GM12801 (cell line): ENCODE data around the gene SETD6.

Experiments used
- TF ChIP-seq, protein P1 (sequence below): IDR thresholded peaks from one replicate; pipeline ENCODE4 v1.5.1; 2011; ENCODE audit warnings: control low read depth; ENCODE audit not compliant: insufficient read length; ENCODE audit errors: extremely low read depth

SETD6 gene

DNA sequence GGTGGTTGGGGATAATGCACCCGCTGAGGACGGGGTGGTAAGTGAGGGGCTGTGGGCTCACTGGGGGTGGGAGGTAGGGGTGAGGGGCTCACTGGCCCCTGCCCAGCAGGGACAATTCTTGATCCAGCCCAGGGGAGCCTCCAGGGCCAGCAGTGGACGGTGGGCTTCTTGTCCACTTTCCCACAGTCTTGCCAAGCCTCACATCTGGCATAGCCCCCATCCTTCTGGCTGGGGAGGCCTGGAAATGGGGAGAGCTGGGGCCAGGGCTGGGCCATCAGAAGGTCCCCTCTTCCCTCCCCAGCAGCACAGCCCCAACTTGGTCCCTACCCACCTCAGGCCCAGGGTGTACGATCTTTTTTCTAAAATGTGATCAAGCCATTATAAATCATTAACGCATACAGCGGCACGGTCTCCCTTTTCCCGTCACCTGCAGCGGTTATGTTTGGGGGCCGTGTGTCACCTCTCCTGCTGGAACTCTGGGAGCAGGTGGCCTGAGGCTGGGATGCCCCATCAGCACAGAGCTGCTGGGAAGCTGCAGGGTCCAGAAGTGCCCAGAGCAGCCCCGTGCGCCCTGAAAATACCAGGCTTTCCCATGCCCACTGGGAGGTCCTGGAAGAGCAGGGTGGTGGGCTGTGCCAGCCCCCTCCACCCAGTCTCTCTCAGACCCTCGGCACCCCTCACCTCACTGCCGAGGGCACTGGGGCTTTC, 7.2 kb upstream of the SETD6 start:
- TF ChIP-seq, protein P1, sequence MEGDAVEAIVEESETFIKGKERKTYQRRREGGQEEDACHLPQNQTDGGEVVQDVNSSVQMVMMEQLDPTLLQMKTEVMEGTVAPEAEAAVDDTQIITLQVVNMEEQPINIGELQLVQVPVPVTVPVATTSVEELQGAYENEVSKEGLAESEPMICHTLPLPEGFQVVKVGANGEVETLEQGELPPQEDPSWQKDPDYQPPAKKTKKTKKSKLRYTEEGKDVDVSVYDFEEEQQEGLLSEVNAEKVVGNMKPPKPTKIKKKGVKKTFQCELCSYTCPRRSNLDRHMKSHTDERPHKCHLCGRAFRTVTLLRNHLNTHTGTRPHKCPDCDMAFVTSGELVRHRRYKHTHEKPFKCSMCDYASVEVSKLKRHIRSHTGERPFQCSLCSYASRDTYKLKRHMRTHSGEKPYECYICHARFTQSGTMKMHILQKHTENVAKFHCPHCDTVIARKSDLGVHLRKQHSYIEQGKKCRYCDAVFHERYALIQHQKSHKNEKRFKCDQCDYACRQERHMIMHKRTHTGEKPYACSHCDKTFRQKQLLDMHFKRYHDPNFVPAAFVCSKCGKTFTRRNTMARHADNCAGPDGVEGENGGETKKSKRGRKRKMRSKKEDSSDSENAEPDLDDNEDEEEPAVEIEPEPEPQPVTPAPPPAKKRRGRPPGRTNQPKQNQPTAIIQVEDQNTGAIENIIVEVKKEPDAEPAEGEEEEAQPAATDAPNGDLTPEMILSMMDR = no peak

DNA sequence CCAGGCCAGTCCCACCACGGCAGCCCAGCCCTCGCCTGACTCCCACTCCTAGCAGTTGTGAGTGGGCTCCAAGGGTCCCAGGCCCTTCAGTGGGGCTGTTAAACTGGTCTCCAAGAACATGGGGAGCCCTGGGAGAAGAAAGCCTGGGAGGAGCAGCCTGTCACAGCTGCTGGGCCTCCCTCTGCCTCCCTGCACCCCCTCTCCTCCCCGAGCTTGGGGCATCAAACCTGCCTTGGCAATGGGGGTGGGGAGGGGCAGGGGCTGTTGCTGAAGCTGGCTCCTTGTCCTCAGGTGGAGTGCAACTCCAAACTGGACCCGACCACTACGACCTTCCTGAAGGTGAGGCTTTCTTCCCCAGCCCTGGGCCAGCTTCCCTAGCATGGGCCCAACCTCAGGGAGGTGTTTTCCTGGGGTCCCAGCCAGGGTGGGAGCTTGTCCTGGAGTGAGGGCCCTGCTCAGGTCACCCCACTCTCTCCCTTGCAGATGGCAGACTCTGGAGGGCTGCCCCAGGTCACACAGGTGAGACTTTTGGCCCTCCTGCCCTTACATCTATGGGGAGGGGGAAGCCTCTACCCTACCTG, 6.6 kb upstream of the SETD6 start:
- TF ChIP-seq, protein P1 = no peak

DNA sequence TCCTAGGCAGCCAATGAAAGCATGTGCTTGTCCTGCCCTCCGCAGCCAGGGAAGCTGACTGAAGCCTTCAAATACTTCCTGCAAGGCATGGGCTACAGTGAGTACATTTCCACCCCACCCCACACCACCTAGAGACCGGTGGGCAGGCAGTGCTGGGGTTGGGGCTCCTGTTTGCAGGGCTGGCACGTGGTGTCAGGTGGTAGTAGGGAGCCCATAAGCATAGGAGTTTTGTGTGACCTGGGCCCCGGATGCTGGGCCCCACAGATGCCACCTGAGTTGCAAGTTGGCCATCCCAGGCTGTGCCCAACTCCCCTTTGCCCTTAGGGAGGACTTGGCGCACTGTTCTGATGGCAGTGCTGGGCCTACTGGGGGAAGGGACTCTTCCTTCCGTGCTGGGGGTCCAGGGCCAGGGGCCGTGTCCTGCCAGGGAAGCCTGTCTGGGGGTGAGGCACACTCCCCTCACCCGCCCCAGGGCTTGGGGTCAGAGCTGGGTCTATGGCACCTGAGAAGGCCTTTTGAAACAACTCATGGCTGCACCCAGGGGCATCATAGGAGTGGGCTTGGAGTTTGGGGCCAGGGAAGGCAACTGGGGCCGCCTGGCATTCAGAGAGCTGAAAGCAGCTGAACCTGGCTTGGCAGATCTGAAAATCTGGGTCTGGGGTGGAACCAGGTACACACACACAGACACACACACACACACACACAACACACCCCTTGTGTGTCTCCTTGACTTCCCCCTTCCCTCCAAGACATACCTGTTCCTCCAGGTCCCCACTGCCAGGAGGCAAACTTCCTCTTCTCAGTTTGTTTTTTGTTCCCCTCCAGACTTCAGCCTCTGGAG, 5.8 kb upstream of the SETD6 start:
- TF ChIP-seq, protein P1 = no peak

DNA sequence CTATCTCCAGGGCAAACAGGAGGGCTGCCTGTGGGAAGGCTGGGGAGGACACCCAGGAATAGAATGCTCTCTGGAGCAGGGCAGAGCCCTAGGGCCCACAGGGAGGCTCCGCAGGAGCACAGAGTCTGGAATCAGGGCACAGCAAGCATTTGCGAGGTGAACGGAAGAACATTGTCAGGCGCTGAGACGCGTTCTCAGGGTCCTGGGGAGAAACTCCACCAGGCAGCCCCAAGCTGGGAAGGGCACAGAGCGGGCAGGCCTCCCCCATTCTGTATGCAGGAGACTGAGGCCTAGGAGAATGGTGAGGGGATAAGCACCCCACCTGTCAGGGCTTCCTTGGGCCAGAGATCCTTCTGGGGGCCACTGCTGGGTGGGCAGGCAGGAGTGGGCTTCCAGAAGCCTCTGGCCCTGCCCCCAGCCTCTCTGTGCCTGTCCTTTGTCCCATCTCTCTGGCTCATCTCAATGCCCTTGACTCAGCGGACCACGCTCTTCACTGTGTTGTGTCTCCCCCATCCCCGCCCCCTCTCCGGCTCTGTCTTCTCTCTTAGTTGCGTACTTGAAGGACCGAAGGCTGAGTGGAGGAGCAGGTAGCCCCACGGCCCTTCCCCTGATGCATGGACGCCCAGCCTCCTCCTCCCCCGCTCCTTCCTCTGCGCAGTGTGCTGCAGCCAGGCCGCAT, 5.1 kb upstream of the SETD6 start:
- TF ChIP-seq, protein P1 = no peak

DNA sequence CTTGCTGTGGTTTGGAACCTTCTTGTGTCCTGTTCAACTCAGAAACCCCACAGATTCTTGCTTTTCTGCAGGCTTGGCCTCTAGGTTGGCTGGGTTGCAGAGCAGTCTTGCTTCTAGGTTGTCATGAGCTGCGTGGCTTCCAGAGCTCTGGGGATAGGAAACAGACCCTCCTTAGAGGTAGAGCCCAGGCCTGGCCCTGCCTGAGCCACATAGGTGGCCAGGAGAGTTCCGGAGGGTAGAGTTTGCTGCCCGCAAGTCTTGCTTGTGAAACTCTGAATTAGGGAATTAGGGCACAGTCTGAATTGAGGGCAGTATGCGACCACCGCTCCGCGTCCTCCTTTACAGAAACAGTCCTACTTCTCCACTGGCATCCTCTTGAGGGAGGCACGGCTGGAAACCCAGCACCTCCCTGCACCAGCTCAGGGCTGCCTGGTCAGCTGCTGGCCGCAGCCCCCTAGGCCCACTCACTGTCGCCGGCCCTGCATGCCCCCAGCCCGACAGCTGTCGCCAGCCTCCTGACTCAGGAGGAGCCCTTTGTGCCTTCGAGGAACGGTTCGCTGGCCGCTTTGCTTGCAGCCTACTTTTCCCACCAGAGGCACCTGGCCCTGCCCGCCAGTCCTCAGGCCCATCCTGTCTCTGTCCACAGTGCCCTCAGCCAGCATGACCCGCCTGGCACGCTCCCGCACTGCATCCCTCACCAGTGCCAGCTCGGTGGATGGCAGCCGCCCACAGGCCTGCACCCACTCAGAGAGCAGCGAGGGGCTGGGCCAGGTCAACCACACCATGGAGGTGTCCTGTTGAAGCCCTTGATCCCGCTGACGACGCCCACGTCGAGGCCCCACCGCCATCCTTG, 4.3 kb upstream of the SETD6 start:
- TF ChIP-seq, protein P1 = no peak

DNA sequence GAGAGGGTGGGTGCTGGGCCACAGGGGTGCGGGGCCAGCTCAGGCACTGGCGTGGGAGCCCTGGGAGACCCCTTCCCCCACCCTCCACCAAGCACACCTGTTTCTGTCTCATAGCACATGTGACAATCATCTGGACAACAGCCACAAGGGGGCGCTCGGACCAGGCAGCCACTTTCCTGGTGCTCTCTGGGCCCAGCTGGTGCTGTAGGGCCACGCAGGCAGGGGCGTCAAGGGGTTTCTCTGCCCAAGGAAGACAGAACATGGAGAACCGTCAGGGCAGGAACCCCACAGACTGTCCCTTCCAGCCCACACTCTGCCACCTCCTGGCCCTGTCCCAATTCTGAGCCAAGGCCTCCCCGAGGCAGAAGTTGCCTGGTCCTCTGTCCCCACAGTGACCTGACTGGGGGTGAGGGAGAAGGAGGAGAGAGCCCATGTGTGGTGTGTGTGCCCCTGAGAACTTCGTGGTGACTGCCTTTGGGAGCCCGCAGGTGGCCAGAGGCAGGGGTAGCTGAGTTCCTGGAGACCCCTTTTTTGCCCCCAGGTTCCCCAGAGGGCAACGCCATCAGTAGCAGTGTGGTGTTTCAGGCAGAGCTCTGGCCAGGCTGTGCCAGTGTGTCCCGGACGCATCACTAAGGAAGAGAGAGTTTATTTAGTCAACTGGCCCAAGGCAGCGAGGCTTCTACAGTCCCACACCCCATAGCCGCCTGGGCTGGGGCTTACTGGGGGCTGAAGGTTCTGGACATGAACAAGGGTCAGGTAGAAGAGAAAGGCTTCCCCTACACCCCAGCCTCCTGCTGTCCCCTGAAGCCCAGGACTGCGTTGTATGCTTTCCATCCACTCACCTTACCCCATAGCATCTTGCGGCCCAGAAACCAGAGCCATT, 3.1 kb upstream of the SETD6 start:
- TF ChIP-seq, protein P1 = no peak
